Measurements from ENCODE around the gene TIGD3. TPM values are rescaled to one million over a fixed set of nuclear protein-coding genes. Genes with fewer than 3 reads are reported as not detected.

The TIGD3 gene
- total and polyA plus RNA-seq, 2 of the 13 experiments (the other 11 are each of a cell fraction or from before 2014, with no cell fraction given) = 0.49 to 4.9 TPM

- TF ChIP-seq PTBP1 (IDR thresholded peaks at IDR 0.05; ENCODE audit: low read depth, low read length, poor library complexity, severe bottlenecking) (no peak), MXI1 (IDR thresholded peaks at IDR 0.05; ENCODE audit: borderline replicate concordance, low read depth, low read length) (peak; percentile 58; the same call in 1 of the 3 replicates), ZNF878 (CRISPR knock-in tag; IDR thresholded peaks at IDR 0.05) (no peak), ZNF275 (CRISPR knock-in tag; IDR thresholded peaks at IDR 0.05; ENCODE audit: borderline replicate concordance) (peak; percentile 93), KDM1A (CRISPR knock-in tag; IDR thresholded peaks at IDR 0.05) (no peak), TAF1 (CRISPR knock-in tag; IDR thresholded peaks at IDR 0.05) (peak; percentile 83), MNT (IDR thresholded peaks at IDR 0.05) (no peak), E2F5 (CRISPR knock-in tag; conservative IDR thresholded peaks at IDR 0.05) (0 out of 2 replicates have a peak, but pooled peaks have one; percentile 43), ZNF556 (CRISPR knock-in tag; IDR thresholded peaks at IDR 0.05; ENCODE audit: borderline replicate concordance) (peak; percentile 76), CHD4 (IDR thresholded peaks at IDR 0.05; ENCODE audit: borderline replicate concordance, low read length) (no peak), ZBTB46 (CRISPR knock-in tag; IDR thresholded peaks at IDR 0.05; ENCODE audit: borderline replicate concordance) (peak; percentile 96; the same call in 1 of the 2 replicates), ARID4A (CRISPR knock-in tag; IDR thresholded peaks at IDR 0.05; ENCODE audit: borderline replicate concordance) (peak; percentile 93), HNRNPK (IDR thresholded peaks at IDR 0.05; ENCODE audit: low read depth, low read length, poor library complexity, severe bottlenecking) (peak; percentile 54), FOXM1 (CRISPR knock-in tag; IDR thresholded peaks at IDR 0.05) (no peak), ZNF788 (CRISPR knock-in tag; IDR thresholded peaks at IDR 0.05; ENCODE audit: borderline replicate concordance) (peak; percentile 37; the same call in 1 of the 2 replicates)
These were observed 32.0 kb downstream of the TIGD3 start, which contains the start of gene FRMD8 (continued) for GRCh38 chr11:65386307-65387140.
